GM18499 (cell line): Measurements from ENCODE around the gene ZNF565.
"Not testable (repeated sequence)": the region's sequence is repeated elsewhere in the genome, so short reads cannot be mapped to it uniquely, and the experiment has no call there.

Experiments used
- ATAC-seq: cut with Tn5 transposase; IDR thresholded peaks from one replicate; pipeline ENCODE4 v1.9.1; 2021; ENCODE audit warnings: moderate number of reproducible peaks; ENCODE audit not compliant: insufficient read depth, unreplicated experiment

ZNF565 gene

DNA sequence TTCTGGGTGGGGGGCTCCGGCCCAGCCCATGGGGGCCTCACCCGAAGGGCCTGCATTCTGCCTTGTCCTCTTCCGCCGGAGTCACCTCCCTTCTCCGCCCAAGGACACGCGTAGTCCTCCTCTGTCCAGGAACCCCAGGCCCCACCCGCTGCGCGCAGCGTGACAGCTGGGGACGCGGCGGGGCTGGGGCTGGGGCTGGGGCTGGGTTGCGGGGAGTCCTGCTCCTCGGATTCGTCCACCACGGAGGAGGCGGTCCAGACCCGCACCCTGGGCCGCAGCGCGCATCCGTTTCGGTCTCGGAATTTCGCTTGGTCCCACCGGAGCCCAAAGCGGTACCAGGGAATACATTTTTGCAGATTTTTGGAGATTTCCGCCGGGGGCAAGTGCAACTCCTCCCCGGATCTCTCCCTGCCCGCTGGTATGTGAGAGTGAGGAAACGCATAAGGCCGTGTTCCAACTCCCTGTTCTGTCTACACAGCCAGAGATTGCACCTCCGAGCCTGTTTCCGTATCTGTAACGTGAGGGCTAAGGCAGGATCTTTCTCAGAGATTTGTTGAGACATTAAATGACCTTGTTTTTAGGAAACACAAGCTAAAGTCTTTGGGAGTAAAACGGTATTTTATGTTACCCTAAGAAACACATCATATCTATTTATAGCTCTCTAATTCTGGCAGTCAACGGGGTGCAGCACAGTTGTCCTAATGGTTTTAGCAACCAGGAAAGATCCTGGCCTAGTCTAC, 61.9 kb downstream of the ZNF565 start, which contains the start of gene COX7A1:
COX7A1 (minus strand) TSS at position 96 of the 740 bp plus-strand sequence; CDS start at position 56, 40 bp downstream.
- ATAC-seq = no peak

DNA sequence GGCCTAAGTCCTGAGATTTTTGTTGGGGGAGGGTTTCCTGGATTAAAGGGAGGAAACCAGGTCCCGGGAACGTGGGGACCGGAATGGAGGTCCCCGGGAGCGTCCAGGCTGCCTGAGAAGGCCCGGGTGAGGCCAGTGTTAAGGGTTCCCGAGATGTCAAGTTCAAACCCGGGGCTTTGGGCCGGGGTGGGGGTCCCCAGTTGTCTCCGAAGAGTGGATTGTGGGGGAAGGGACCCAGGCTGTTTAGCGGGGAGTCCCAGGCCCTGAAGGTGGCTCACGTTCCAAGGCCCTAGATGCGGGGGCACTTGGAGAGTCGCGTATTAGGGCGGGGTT, 62.5 kb downstream of the ZNF565 start:
- no peak for ATAC-seq

DNA sequence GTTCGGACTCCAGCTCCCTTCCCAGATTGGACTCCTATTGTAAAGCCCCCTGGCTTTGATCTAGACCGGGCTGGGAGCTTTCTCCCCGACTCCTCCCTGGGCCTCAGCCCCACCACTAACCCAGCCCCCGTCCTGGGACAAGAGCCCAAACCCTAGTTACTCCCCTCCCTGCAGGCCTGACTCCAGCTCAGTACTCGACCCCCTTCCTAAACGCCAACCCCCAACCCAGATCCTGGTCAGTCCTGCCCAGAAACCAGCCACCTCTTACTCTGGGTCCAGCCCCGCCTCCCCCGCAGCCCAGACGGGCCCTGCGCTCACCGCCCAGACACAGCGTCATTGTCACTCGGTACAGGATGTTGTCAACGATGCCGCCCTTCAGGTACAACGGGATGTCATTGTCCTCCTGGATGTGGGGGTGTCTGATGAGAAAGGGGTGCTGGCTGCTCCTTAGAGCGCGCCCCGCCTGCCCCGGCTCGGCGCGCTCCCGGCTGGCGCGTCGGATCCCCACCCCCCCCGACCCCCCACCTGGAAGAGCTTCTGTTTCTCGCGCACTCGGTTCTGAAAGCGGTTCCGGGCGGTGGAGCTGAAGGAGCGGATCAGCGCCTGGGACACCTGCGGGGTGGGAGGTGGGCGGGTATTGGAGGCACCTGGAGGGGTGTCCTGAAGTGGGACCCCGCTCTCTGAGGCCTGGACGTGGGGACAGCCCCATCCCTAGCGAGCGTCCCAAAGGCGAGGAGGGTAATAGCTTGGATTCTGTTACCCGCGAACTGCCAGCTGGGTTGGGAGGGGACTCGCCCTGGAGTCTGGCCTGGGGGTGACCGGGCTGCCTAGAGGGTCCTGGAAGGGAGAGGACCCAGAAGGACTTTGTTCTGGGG, 63.1 kb downstream of the ZNF565 start:
- ATAC-seq = no peak

DNA sequence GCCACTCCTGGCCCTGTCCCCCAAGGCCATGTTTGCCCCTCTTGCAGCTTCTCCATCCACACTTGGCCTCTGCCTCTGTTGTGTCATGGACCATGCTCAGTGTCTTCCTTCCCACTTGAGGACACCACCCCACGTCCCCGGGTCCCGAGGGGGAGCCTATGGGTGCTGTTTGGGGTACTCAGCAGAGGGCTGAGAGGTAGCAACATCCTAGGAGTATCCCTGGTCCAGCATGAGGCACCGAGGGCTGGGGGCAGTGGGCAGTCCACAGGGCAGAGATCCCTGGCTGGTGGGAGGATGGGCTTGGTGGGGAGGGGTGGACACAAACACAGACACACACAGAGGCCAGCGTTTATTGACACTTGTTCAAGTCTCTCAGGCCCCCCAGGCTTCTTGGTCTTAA, 63.9 kb downstream of the ZNF565 start:
- no peak for ATAC-seq

GRCh38 chr19:36149673-36150406, 64.6 kb downstream of the ZNF565 start:
- ATAC-seq = no peak

GRCh38 chr19:36144624-36145023, 69.8 kb downstream of the ZNF565 start:
- ATAC-seq = no peak

DNA sequence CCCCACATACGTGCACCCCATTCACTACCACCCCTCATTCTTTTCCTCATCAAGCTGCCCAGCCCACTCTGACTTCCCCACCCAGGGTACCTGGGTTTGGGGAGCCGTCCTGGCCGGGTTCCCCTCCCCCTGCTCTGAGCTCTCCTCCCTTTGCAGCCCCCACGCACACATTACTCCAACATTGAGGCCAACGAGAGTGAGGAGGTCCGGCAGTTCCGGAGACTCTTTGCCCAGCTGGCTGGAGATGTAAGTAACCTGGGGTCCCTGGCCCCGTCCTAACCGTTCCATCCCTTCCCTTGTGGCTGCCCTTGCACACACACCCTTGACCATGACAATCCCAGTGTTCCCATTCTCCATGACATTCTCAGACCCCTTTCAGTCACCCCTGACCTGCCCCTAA, 72.0 kb downstream of the ZNF565 start:
- no peak for ATAC-seq

- ATAC-seq = no peak
Measured at GRCh38 chr19:36142046-36142445, 72.4 kb downstream of the ZNF565 start.

DNA sequence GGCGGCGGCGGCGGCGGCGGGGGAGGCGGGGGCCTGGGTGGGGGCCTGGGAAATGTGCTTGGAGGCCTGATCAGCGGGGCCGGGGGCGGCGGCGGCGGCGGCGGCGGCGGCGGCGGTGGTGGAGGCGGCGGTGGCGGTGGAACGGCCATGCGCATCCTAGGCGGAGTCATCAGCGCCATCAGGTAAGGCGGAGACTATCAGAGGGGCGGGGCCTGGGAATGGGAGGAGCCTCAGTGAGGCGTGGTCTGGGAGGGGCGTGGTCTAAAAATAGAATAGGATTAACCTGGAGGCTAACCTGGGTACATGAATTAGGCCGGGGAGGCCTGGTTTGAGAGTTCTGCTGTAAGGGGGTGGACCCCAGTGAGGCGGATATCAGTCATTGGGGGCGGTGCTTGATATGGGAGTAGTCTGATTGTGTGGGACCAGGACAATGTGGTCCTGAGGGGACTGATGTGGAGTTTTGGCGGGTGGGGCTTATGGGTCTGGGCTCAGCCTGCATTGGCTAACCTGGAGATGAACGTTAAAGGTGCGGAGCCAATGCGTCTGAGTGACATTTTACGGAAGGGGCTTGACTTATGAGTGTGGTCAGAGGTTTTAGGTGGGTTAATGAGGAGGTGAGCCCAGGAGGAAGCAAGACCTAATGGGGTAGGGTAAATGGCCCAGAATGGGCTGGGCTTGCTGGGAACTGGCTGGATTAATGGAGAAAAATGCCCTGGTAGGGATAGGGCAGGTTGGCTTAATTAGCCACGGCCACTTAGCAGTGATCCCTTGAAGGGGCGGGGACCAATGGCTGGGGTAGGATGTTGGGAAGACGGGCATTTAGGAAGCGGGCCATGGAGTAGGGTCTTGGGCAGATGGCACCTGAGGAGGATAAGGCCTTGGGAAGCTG, 73.2 kb downstream of the ZNF565 start:
- no peak for ATAC-seq

GRCh38 chr19:36140304-36141038, 74.0 kb downstream of the ZNF565 start:
- no peak for ATAC-seq

DNA sequence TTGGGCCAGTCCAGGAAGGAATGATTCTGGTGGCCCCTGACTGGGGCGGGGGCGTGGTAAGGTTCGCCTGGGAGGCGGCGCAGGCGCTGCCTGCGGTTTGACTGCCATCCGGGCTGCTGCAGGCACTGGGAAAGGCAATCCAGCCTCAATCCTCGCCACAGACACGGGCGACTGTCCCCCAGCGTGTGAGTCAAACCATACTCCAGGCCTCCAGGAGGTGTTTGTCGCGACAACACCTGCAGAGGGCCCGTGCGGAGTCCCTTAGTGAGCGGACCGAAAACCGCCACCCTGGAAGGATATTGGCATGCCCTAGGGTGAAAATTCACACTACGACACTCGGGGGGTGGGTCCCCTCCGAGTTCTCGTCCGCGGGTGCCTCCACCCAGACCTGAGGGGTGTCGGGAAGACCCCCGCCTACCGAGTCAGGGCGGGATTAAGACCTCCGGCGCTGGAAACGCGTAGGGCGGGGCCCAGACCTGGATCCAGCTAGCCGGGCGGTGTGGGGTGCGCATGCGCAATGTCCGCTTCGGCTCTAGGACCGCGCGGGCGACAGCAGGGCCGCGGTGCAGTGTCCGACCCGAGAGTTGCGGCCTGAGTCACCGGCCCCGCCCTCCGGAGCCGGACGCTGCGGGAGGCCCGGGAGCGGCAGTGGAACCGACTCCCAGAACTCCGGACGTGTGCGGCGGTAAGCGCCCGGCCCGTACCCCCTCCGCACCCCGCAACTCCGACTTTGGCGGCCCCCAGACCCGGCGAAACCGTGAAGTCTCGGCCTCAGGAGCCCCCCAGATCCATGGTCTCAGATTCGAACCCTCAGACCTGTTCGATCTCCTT, 74.8 kb downstream of the ZNF565 start, which contains the start of gene CAPNS1:
CAPNS1 (plus strand) TSS at position 594 of the 831 bp plus-strand sequence. CDS start 946 bp downstream, outside the sequence.
- peak; percentile 56 for ATAC-seq

- no peak for ATAC-seq
Measured at GRCh38 chr19:36139120-36139472, 75.4 kb downstream of the ZNF565 start.

- no peak for ATAC-seq
Measured at GRCh38 chr19:36136964-36137686, 77.3 kb downstream of the ZNF565 start.

DNA sequence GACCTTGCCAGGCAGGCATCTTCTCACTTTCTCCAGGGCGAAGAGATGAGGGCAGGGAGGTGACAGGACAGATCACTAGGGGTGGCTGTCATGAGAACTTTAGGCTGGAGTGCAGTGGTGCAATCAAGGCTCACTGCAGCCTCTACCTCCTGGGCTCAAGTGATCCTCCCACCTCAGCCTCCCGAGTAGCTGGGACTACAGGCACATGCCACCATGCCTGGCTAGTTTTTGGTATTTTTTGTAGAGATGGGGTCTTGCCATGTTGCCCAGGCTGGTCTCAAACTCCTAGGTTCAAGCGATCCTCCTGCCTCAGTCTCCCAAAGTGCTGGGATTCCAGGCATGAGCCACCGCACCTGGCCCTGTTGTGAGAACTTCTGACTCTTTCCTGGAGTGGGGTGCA, 79.6 kb downstream of the ZNF565 start:
- not testable (repeated sequence) for ATAC-seq
